ENCODE measurements around the gene ZFP91. TPM values are rescaled to one million over a fixed set of nuclear protein-coding genes. Genes with fewer than 3 reads are reported as not detected.

ZFP91 gene
- total RNA-seq, 1 donor from 2014 or later = 44.0 TPM

- Mint-ChIP-seq H3K36me3 (ENCODE audit: low read depth) (peaks cover 5% of the 10 kb centered on the region), H3K4me3 (ENCODE audit: unreplicated experiment) (no peak overlapping the region), H3K9me3 (ENCODE audit: low read depth) (no peaks in the 10 kb centered on the region), H3K4me1 (ENCODE audit: low read depth) (no peaks in the 10 kb centered on the region), H3K27ac (ENCODE audit: unreplicated experiment) (no peak overlapping the region), H3K27me3 (ENCODE audit: low read depth) (no peaks in the 10 kb centered on the region)
- TF ChIP-seq CTCF (IDR thresholded peaks at IDR 0.05) = no peak
- no peak for DNase-seq (ENCODE audit: low spot score)
These were observed 12.8 kb downstream of the ZFP91 start for GRCh38 chr11:58591659-58592058.

- Mint-ChIP-seq H3K4me1 (ENCODE audit: low read depth) (no peaks in the 10 kb centered on the region), H3K4me3 (ENCODE audit: unreplicated experiment) (no peak overlapping the region), H3K36me3 (ENCODE audit: low read depth) (peaks cover 6% of the 10 kb centered on the region), H3K27ac (ENCODE audit: unreplicated experiment) (no peak overlapping the region), H3K27me3 (ENCODE audit: low read depth) (no peaks in the 10 kb centered on the region), H3K9me3 (ENCODE audit: low read depth) (no peaks in the 10 kb centered on the region)
- no peak for TF ChIP-seq CTCF (IDR thresholded peaks at IDR 0.05)
- DNase-seq (ENCODE audit: low spot score) = no peak
These were observed 14.1 kb downstream of the ZFP91 start for GRCh38 chr11:58592760-58593472.

GRCh38 chr11:58594826-58595225, 16.0 kb downstream of the ZFP91 start:
- no peaks in the 10 kb centered on the region for H3K4me1 Mint-ChIP-seq (ENCODE audit: low read depth)
- no peak overlapping the region for H3K27ac Mint-ChIP-seq (ENCODE audit: unreplicated experiment)
- no peak for TF ChIP-seq CTCF (IDR thresholded peaks at IDR 0.05)
- H3K4me3 Mint-ChIP-seq (ENCODE audit: unreplicated experiment) = no peak overlapping the region
- peaks cover 6% of the 10 kb centered on the region for H3K36me3 Mint-ChIP-seq (ENCODE audit: low read depth)
- no peaks in the 10 kb centered on the region for H3K27me3 Mint-ChIP-seq (ENCODE audit: low read depth)
- no peak for DNase-seq (ENCODE audit: low spot score)
- no peaks in the 10 kb centered on the region for H3K9me3 Mint-ChIP-seq (ENCODE audit: low read depth)

GRCh38 chr11:58596621-58597020, 17.8 kb downstream of the ZFP91 start:
- no peak for TF ChIP-seq CTCF (IDR thresholded peaks at IDR 0.05)
- no peaks in the 10 kb centered on the region for H3K27me3 Mint-ChIP-seq (ENCODE audit: low read depth)
- H3K4me3 Mint-ChIP-seq (ENCODE audit: unreplicated experiment) = no peak overlapping the region
- no peaks in the 10 kb centered on the region for H3K4me1 Mint-ChIP-seq (ENCODE audit: low read depth)
- DNase-seq (ENCODE audit: low spot score) = no peak
- peaks cover 6% of the 10 kb centered on the region for H3K36me3 Mint-ChIP-seq (ENCODE audit: low read depth)
- no peak overlapping the region for H3K27ac Mint-ChIP-seq (ENCODE audit: unreplicated experiment)
- H3K9me3 Mint-ChIP-seq (ENCODE audit: low read depth) = no peaks in the 10 kb centered on the region

DNA sequence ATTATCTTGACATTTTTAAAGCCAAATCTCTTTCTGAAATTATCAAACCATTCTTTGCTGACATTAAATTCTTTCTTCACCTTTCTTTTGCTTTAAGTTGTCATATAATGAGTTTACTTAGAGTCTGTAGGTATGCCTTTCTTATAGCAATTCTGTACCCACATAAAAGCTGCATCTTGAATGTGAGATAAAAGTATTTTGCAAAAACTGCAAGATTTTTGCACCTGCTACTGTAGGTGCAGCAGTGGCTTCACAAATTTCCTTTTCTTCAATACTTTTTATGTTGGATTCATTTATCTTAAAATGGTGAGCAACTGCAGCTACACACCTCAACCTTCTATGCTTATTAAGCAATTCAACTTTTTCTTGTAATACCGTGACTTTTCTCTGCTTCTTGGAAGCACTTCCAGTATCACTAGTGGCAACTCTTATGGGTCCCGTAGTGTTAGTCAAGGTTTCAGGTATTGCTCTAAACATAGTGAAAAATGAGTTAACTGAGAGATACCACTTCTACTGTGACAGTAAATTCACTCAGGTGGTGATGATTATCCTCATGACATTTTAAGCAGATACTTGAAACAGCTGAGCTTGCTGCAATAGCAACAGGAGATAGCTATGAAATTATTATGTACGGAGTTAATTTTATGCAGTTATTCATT, 18.8 kb downstream of the ZFP91 start:
- Mint-ChIP-seq H3K27me3 (ENCODE audit: low read depth) (no peaks in the 10 kb centered on the region), H3K36me3 (ENCODE audit: low read depth) (peaks cover 5% of the 10 kb centered on the region), H3K27ac (ENCODE audit: unreplicated experiment) (no peak overlapping the region), H3K9me3 (ENCODE audit: low read depth) (no peaks in the 10 kb centered on the region), H3K4me3 (ENCODE audit: unreplicated experiment) (no peak overlapping the region), H3K4me1 (ENCODE audit: low read depth) (no peaks in the 10 kb centered on the region)
- no peak for TF ChIP-seq CTCF (IDR thresholded peaks at IDR 0.05)
- no peak for DNase-seq (ENCODE audit: low spot score)
